ENCODE results near the gene HOXC10. TPM values are rescaled to one million over a fixed set of nuclear protein-coding genes. Genes with fewer than 3 reads are reported as not detected.
A peak's percentile ranks its signal among the peaks of the same experiment; 100 is the strongest.

The HOXC10 gene
- total RNA-seq, 1 donor from 2014 or later = not detected

- H3K27me3 Mint-ChIP-seq (ENCODE audit: low read depth, unreplicated experiment) = peaks cover 92% of the 10 kb centered on the region
These were observed 39.8 kb upstream of the HOXC10 start for GRCh38 chr12:53944907-53945847.

GRCh38 chr12:53947743-53948142 is 37.2 kb upstream of the HOXC10 start:
- H3K4me3 ChIP-seq (ENCODE audit: insufficient read depth, low read depth, low read length) = no peak overlapping the region
- no peaks in the 10 kb centered on the region for H3K4me1 Mint-ChIP-seq (ENCODE audit: low read depth, unreplicated experiment)
- H3K36me3 Mint-ChIP-seq (ENCODE audit: low read depth, unreplicated experiment) = no peaks in the 10 kb centered on the region
- H3K4me2 ChIP-seq (ENCODE audit: low read length) = no peak overlapping the region
- no peaks in the 10 kb centered on the region for H3K79me2 ChIP-seq (ENCODE audit: insufficient read depth, low read length)
- H3K4me3 Mint-ChIP-seq (ENCODE audit: unreplicated experiment) = no peak overlapping the region
- H3K9me3 Mint-ChIP-seq (ENCODE audit: unreplicated experiment) = peaks cover 9% of the 10 kb centered on the region
- H3K4me1 ChIP-seq (ENCODE audit: insufficient read depth, low read length) = no peaks in the 10 kb centered on the region
- H3K9ac ChIP-seq (ENCODE audit: low read length) = no peak overlapping the region
- no peaks in the 10 kb centered on the region for H3K9me3 ChIP-seq (ENCODE audit: insufficient read depth, low read depth, low read length)
- DNase-seq (ENCODE audit: low read depth) (no peak), FAIRE-seq (no peak)
- H3K27ac ChIP-seq (ENCODE audit: low read depth, low read length) = no peak overlapping the region
- no peak for TF ChIP-seq EZH2 (IDR thresholded peaks at IDR 0.05; ENCODE audit: insufficient read depth, low read length)
- TF ChIP-seq CTCF (IDR thresholded peaks at IDR 0.05; ENCODE audit: insufficient read depth, low read depth, low read length) = no peak
- H3K27me3 ChIP-seq (ENCODE audit: insufficient read depth, low read length) = peaks cover 93% of the 10 kb centered on the region
- peaks cover 93% of the 10 kb centered on the region for H3K27me3 Mint-ChIP-seq (ENCODE audit: low read depth, unreplicated experiment)
- no peaks in the 10 kb centered on the region for H3K36me3 ChIP-seq (ENCODE audit: insufficient read depth, low read length)
- peaks cover 4% of the 10 kb centered on the region for H4K20me1 ChIP-seq (ENCODE audit: insufficient read depth, low read length)
- no peak overlapping the region for H3K27ac Mint-ChIP-seq (ENCODE audit: unreplicated experiment)
- H2AFZ ChIP-seq (ENCODE audit: low read depth, low read length) = no peak overlapping the region

More at GRCh38 chr12:53944907-53945847, 39.8 kb upstream of the HOXC10 start:
- H3K27ac Mint-ChIP-seq (ENCODE audit: unreplicated experiment) = no peak overlapping the region
- no peak overlapping the region for H3K4me2 ChIP-seq (ENCODE audit: low read length)
- peak; percentile 86 for TF ChIP-seq EZH2 (IDR thresholded peaks at IDR 0.05; ENCODE audit: insufficient read depth, low read length)
- no peak for TF ChIP-seq CTCF (IDR thresholded peaks at IDR 0.05; ENCODE audit: insufficient read depth, low read depth, low read length)
- no peaks in the 10 kb centered on the region for H3K79me2 ChIP-seq (ENCODE audit: insufficient read depth, low read length)
- no peaks in the 10 kb centered on the region for H3K36me3 Mint-ChIP-seq (ENCODE audit: low read depth, unreplicated experiment)
- no peak overlapping the region for H3K4me3 Mint-ChIP-seq (ENCODE audit: unreplicated experiment)
- H4K20me1 ChIP-seq (ENCODE audit: insufficient read depth, low read length) = no peaks in the 10 kb centered on the region
- FAIRE-seq = no peak
- DNase-seq (ENCODE audit: low read depth) = no peak
- no peak overlapping the region for H3K9ac ChIP-seq (ENCODE audit: low read length)
- H3K4me1 Mint-ChIP-seq (ENCODE audit: low read depth, unreplicated experiment) = no peaks in the 10 kb centered on the region
- H3K27ac ChIP-seq (ENCODE audit: low read depth, low read length) = no peak overlapping the region
- no peaks in the 10 kb centered on the region for H3K4me1 ChIP-seq (ENCODE audit: insufficient read depth, low read length)
- H2AFZ ChIP-seq (ENCODE audit: low read depth, low read length) = no peak overlapping the region
- H3K27me3 ChIP-seq (ENCODE audit: insufficient read depth, low read length) = peaks cover 90% of the 10 kb centered on the region
- no peak overlapping the region for H3K4me3 ChIP-seq (ENCODE audit: insufficient read depth, low read depth, low read length)
- no peaks in the 10 kb centered on the region for H3K36me3 ChIP-seq (ENCODE audit: insufficient read depth, low read length)
- peaks cover 12% of the 10 kb centered on the region for H3K9me3 Mint-ChIP-seq (ENCODE audit: unreplicated experiment)
- H3K9me3 ChIP-seq (ENCODE audit: insufficient read depth, low read depth, low read length) = no peaks in the 10 kb centered on the region

Measured in astrocyte (in vitro differentiated cells and primary cell).